ENCODE data around the gene TUBA4B. TPM values are rescaled to one million over a fixed set of nuclear protein-coding genes. Genes with fewer than 3 reads are reported as not detected.

TUBA4B gene
- total RNA-seq, 1 donor from 2014 or later: not detected

Other genes with a start within 250 kb of the TUBA4B start
- not detected in 2 replicates for gene CFAP65, start 211.7 kb upstream of the TUBA4B start, total RNA-seq
- gene IHH, start 192.3 kb upstream of the TUBA4B start, total RNA-seq: not detected in 2 replicates
- gene NHEJ1, start 92.4 kb upstream of the TUBA4B start, total RNA-seq: 25.7 and 28.8 TPM in 2 replicates
- gene SLC23A3, start 83.2 kb upstream of the TUBA4B start, total RNA-seq: 1.3 and 3.2 TPM in 2 replicates
- 25.7 and 29.8 TPM in 2 replicates for gene CNPPD1, start 76.3 kb upstream of the TUBA4B start, total RNA-seq
- gene RETREG2, start 75.0 kb upstream of the TUBA4B start, total RNA-seq: 64.1 and 75.4 TPM in 2 replicates
- 16.7 and 22.5 TPM in 2 replicates for gene ZFAND2B, start 46.5 kb upstream of the TUBA4B start, total RNA-seq
- gene ABCB6, start 34.3 kb upstream of the TUBA4B start, total RNA-seq: 31.8 and 52.4 TPM in 2 replicates
- gene ATG9A, start 23.6 kb upstream of the TUBA4B start, total RNA-seq: 46.5 and 75.4 TPM in 2 replicates
- 17.7 and 29.6 TPM in 2 replicates for gene ANKZF1, start 23.4 kb upstream of the TUBA4B start, total RNA-seq
- gene GLB1L, start 7.8 kb upstream of the TUBA4B start, total RNA-seq: 5.7 and 6.5 TPM in 2 replicates
- gene STK16, start 7.8 kb upstream of the TUBA4B start, total RNA-seq: 24.3 and 24.7 TPM in 2 replicates
- gene TUBA4A, start 675 bp downstream of the TUBA4B start, total RNA-seq: 19.9 and 23.0 TPM in 2 replicates
- 24.0 and 27.7 TPM in 2 replicates for gene DNAJB2, start 26.1 kb downstream of the TUBA4B start, total RNA-seq
- gene PTPRN, start 56.2 kb downstream of the TUBA4B start, total RNA-seq: 0.17 TPM in 1 of 2 replicates, not detected in the other
- gene RESP18, start 79.5 kb downstream of the TUBA4B start, total RNA-seq: not detected in 2 replicates
- 54.1 and 67.7 TPM in 2 replicates for gene DNPEP, start 134.7 kb downstream of the TUBA4B start, total RNA-seq
- gene DES, start 165.1 kb downstream of the TUBA4B start, total RNA-seq: not detected in 2 replicates
- gene SPEG, start 181.6 kb downstream of the TUBA4B start, total RNA-seq: 0.09 and 1.7 TPM in 2 replicates
- gene GMPPA, start 245.6 kb downstream of the TUBA4B start, total RNA-seq: 33.4 and 34.5 TPM in 2 replicates